ENCODE data around the gene SALL4.
"Not testable (repeated sequence)": the region's sequence is repeated elsewhere in the genome, so short reads cannot be mapped to it uniquely, and the experiment has no call there.

SALL4 gene

DNA sequence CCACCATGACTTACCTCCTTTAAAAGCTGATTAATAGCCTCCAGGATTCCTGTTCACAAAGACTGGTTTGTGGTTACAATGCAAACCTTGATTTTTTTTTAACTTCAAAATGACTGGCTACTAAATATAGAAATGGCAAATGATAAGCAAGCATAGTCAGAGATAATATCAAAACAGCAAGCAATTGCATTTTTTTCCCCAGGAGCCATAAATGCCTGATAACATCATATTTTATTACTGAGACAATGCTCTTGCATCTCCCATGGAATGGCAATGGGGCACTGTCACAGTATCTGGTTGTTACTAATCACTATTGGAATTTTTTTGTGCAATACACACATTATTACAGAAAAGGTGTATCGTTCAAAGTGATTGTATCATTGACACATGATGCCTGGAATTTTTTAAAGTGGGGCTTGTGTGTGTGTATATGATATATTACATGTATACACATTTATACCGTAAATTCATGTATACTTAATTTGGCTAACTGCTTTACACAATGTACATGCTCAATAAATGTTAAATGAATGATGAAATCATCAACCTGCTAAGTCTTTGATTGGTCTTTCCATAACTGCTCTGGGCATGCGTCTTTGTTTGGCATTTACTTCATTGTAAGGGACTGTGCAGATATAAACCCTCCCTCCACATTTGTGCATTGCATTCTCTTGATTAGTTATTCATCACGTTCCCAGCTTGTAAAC is 980 bp upstream of the SALL4 start:
- in situ Hi-C loops (cut with HindIII; ENCODE audit: low sequenced_read_pairs), result no loop called here

DNA sequence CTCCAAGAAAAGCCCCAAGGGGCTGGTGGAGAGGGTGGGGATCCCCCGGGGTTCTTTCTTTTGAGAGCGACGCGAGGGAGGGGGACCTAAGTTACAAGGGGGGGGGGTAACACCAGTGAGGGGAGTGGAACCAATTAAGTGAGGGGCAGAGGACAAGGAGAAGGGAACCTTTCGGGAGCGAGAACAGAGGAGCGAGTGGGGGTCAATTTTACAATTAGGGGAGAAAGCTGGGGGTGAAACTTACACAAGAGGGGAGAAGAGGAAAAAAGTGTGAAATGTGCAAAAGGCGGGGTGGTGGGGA is 548 bp downstream of the SALL4 start:
- in situ Hi-C loops (cut with HindIII; ENCODE audit: low sequenced_read_pairs), result no loop called here

DNA sequence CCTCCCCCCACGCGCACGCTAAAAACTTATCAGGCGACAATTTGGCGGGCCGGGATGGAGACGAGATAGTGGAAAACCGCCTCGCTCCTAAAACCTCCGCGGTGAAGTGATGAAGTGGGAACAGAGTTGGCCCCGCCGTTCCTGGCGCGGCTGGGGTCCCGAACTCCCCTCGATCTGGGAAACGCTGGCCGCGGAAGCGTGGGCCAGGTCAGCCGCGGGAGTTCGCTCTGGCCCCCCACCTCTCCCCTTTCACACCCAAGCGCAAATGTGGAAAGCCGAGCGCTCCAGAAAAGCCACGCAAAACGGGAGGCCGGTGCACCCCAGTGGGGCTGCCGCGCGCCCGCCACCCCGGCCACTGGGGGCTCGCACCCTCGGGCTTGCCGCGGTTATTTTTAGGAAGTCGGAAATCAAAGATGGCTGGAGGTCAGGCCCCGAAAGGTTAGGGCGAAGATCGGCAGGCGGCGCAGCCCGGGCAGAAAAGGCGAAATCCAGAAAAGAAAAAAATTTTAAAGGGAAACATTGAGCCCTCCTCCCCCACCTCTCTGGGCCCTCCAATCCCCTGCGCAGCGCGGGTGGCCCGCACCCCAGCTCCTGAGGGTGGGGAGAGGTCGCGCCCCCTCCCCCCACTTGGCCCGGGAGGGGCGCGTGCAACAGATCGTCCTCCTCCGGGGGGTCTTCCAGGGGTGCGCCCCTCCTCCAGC is 1.0 kb downstream of the SALL4 start:
- in situ Hi-C loops (cut with HindIII; ENCODE audit: low sequenced_read_pairs), result no loop called here

DNA sequence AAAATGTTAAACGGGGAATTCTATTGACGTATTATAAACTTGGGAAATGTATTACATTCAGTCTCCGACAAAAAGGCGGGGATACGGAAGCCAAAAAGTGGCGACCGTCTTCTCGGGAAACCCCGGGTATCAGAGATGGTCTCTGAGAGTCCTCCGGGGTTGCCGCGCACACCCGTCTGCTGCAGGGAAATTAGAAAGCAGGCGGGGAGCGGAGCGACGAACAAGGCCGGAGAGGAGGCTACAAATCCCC is 1.5 kb downstream of the SALL4 start:
- in situ Hi-C loops (cut with HindIII; ENCODE audit: low sequenced_read_pairs), result no loop called here

DNA sequence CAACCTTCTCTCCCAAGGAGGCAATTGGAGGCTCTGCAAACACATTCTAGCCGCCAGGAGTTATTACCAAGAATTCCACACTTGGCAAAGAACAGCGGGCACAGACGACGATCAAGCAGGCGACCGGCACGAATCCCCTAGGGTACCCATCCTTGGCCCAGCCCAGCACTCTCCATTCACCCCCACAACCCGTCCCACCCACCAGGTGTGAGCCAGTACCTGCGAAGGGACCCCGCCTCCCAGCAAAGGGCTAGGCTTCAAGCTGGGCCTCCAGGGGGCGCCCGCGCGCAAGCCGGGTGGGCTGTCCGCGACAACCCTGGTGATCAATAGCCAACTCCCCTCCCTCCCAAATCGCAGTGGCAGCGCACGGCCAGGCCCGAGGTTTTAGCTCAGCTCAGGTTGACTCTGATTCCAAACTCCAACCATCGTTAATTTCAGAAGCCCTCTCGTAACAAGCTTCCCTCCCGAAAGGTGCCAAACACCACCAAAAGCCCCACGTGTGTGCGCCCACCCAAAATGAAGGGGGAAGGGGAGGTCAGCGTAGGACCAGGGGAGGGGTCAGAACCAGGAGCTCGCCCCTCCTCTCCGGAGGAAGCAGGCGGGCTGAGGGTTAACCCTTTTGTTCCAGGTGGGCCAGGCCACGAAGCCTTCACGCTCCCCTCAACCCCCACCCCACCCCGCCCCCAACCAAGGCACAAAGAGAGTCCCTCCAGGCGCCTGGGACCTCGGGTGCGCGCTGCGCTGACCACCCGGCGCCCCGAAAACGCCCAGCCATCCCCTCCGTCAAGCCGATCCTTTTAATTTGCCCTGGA is 2.1 kb downstream of the SALL4 start:
- in situ Hi-C loops (cut with HindIII; ENCODE audit: low sequenced_read_pairs), result no loop called here

DNA sequence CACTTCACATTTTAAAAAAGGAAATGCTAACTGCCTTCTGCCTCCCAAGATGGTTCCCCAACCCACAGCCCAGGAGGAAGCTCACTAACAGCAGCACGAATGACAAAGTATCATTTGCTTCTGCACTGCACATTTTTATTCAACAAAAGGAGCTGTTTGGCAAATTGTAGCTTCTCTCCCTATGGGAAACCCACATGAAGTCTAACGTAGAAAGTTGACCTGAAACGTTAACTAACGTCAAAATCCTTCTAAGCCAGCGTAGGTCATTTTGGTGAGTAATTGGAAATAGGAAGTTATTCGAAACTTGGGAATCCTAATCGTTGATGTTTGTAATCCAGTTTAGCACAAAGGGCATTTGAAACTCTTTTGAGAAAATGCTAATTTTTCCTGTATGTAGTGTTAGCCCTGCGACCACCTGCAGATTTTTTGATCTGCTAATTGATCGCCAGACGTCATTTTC is 2.9 kb downstream of the SALL4 start:
- in situ Hi-C loops (cut with HindIII; ENCODE audit: low sequenced_read_pairs), result loop anchor here (5.0 kb wide), 3 partner anchors 62 to 152 kb away; no protein-coding TSS in a partner anchor

DNA sequence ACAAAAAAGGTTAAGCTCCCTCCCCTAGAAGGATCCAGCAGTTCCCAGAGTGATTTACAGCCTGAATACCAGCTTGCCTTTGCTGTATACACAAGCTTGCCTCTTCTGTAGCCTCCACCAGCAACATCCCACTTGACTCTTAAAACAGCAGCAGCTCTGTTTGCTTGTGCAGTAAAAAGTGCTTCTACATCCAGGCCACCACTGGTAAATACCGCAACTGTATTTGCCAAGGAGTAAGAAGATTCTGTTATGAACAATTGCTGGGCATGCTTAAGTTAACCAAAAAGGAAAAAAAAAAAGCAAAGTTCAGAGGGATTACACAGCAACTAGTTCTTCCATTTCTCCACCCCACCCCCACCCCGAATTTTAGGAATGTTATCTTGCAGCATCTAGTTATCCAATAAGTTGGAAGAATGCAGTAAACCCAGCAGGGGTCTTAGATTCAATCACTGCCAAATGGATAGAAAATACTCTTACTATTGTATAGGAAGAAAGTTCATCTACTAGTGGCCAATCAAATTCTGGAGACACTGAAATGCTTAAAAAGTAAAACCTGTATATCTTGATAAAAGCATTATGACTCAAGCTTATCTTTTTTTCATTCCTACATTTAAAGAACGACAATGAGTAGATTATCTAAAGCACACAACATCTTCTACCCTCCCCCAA is 4.8 kb downstream of the SALL4 start:
- in situ Hi-C loops (cut with HindIII; ENCODE audit: low sequenced_read_pairs), result loop anchor here (5.0 kb wide), 3 partner anchors 60 to 150 kb away; no protein-coding TSS in a partner anchor

DNA sequence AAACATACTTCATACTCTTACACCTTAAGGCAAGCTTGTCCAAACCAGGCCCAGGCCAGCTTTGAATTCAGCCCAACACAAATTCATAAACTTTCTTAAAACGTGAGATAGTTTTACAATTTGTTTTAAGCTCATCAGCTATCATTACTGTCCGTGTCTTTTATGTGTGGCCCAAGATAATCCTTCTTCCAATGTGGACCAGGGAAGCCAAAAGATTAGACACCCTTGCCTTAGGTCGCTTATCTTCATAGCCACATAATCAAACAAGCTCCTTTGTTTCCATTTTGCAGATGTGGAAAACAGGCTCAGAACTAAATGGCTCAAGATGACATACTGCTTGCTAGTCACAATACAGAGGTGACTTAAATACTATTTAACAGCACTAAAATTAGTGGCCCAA is 6.0 kb downstream of the SALL4 start:
- in situ Hi-C loops (cut with HindIII; ENCODE audit: low sequenced_read_pairs), result loop anchor here (5.0 kb wide), 3 partner anchors 59 to 149 kb away; no protein-coding TSS in a partner anchor

DNA sequence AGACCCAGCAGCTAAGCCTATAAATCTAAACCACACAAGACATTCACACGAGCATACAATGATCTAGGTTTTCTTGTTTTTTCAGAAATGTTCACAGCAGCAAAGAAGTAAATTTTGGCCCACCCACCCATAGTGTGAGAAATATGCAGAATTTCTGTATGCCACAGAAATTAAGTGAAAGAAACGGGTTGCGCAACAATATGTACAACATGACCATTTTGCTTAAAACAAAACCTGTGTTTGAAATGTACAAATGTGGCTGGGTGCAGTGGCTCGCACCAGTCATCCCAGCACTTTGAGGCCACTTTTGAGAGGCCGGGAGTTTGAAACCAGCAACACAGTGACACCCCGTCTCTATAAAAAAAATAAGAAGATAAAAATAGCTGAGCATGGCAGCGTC is 9.4 kb downstream of the SALL4 start:
- in situ Hi-C loops (cut with HindIII; ENCODE audit: low sequenced_read_pairs), result no loop called here

DNA sequence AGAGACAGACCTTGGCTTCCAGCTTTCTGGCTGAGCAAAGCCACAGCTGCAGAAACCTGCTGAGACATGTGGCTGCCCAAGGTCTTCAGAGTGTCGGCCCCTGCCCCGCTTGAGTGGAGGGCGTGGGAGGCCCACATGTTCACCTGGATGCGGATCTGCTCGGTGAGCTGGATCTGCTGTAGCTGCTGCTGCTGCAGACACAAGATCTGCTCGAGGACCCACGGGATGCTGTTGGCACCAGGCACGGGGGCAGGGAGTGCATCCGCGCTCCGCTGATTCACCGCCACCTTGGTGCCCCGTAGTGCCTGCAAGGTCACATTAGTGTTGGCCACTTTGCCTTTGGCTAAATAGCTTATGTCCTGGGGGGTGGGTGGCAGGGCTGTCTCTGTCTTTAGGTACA is 10.7 kb downstream of the SALL4 start:
- in situ Hi-C loops (cut with HindIII; ENCODE audit: low sequenced_read_pairs), result no loop called here

DNA sequence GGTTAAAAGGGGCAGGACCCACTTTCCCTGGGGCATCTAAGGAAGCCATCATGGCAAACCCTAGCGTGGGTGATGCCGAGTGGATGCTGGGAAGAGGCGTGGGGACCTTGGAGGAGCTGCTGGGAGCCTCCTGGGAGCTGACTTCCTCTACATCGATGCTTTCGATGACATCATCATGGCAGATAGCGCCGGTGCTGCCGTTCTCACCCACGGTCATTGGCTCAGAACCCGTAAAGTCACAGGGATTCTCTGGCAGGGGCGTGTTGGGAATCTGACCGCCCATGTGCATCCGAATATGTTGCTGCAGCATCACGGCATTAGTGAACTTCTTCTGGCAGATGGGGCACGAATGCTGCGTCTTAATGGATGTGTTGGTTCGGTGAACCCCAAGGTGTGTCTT is 12.1 kb downstream of the SALL4 start:
- in situ Hi-C loops (cut with HindIII; ENCODE audit: low sequenced_read_pairs), result no loop called here

DNA sequence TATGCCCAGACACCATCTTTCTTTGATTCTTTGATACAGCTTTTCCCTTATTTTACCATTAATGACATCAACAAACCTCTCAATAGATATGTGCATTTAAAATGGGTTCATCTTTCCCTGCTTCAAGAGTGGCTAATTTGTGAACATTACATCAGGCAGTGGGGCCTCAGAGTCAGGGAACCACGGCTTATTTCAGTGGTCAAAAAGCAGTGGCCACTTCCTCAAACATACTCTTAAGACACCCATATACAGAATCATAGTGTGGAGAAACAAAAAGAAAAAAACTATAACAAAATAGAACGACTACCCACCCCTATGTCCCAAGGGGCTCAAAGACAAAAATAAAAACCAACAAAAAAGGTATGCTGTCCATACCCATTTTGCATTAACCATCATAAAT is 12.9 kb downstream of the SALL4 start:
- in situ Hi-C loops (cut with HindIII; ENCODE audit: low sequenced_read_pairs), result loop anchor here (5.0 kb wide), 1 partner anchor 72 kb away; no protein-coding TSS in a partner anchor

DNA sequence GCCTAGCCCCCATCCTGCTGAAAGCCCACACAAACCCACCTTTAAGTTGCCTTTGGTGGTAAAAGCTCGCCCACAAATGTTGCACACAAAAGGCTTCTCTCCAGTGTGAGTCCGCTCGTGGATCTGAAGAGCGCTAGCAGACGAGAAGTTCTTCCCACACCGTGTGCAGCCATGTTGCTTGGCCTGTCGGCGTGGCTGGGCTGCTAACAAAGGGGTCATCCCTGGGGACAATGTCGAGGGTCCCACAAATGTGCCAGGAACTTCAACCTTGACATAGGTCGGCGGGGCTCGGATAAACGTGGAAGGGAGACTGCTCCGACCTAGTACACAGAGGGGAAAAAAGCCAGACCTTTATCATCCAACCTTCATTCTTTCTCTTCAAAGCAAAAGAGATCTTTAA is 13.5 kb downstream of the SALL4 start:
- in situ Hi-C loops (cut with HindIII; ENCODE audit: low sequenced_read_pairs), result loop anchor here (5.0 kb wide), 1 partner anchor 72 kb away; no protein-coding TSS in a partner anchor

DNA sequence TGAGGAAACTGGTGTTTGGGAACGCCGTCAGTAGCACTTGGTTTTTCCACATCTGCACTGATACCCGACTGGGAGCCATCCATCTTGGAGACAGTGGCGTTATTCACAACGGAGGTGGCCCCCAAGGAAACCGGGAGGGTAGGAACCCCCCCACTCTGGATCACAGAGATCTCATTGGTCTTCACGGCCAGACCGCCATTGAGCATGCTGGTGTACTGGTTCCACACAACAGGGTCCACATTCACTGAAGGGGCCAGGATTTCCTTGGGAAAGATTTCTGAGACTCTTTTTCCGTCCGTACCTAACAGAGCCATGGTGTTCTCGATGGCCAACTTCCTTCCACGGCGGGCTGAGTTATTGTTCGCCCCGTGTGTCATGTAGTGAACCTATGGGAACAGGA is 18.0 kb downstream of the SALL4 start:
- in situ Hi-C loops (cut with HindIII; ENCODE audit: low sequenced_read_pairs), result no loop called here

DNA sequence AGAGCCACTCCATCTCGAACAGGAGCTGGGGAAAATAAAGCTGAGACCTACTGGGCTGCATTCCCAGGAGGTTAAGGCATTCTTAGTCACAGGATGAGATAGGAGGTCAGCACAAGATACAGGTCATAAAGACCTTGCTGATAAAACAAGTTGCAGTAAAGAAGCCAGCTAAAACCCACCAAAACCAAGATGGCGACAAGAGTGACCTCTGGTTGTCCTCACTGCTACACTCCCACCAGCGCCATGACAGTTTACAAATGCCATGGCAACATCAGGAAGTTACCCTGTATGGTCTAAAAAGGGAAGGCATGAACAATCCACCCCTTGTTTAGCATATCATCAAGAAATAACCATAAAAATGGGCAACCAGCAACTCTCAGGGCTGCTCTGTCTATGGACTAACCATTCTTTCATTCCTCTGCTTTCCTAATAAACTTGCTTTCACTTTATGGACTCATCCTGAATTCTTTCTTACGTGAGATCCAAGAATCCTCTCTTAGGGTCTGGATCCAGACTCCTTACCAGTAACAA is 24.0 kb downstream of the SALL4 start:
- in situ Hi-C loops (cut with HindIII; ENCODE audit: low sequenced_read_pairs), result not testable (repeated sequence)

DNA sequence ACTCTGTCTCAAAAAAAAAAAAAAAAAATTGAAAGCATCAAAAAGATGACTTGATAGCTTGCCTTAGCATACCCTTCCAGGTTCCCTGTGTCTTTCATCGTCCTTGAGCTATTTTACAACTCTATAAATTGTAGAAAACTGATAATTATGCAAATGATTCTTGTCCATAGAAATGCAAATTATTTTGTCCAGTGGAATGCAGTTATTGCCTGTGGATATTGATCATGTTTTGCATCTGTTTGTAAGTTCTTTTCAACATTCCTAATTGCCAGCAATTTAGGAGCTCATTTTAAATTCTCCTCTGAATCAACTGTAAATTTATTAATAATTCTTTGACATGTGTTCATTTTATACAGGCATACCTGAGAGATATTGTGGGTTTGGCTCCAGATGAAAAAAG is 27.1 kb downstream of the SALL4 start:
- in situ Hi-C loops (cut with HindIII; ENCODE audit: low sequenced_read_pairs), result no loop called here

DNA sequence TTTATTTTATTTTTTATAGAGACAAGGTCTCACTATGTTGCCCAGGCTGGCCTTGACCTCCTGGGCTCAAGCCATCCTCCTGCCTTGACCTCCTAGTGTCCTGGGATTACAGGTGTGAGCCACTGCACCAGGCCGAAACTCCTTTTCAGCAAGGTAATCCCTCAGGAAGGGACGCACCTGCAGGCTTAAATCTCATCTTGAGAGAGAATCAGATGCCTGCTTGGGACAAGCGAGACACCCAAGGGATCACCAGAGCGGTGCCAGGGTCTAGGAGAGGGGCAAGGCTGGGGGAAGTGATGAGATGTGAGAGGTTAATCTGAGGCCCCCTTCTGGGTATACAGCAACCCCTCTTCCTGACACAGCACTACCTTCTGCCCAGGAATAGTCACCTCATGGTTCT is 30.1 kb downstream of the SALL4 start:
- in situ Hi-C loops (cut with HindIII; ENCODE audit: low sequenced_read_pairs), result no loop called here

DNA sequence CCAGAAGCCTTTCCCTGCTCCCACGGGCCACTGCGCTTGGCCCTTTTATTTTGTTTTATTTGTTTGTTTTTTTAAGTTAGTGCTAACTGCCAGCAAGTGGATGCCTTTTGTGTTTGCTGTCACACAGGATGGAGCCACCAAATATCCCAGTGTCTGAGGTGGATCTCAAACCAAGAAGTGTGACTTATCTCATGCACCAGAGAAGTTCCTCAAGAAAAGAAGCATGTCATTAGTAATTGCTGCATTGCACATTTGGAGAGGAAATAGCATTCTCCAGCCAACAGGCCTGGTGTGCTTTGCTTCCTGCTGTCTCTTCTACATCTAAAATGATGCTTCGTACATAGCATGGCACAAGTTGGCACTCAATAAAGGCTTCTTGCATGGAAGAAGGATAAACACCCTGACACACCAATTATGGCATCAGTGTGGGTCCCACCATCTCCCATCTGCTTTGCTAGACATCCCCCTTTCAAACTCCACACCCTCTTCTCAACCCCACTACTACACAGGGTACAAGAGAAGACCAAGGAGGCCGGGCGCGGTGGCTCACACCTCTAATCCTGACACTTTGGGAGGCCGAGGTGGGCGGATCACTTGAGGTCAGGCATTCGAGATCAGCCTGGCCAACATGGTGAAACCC is 32.2 kb downstream of the SALL4 start:
- in situ Hi-C loops (cut with HindIII; ENCODE audit: low sequenced_read_pairs), result no loop called here

DNA sequence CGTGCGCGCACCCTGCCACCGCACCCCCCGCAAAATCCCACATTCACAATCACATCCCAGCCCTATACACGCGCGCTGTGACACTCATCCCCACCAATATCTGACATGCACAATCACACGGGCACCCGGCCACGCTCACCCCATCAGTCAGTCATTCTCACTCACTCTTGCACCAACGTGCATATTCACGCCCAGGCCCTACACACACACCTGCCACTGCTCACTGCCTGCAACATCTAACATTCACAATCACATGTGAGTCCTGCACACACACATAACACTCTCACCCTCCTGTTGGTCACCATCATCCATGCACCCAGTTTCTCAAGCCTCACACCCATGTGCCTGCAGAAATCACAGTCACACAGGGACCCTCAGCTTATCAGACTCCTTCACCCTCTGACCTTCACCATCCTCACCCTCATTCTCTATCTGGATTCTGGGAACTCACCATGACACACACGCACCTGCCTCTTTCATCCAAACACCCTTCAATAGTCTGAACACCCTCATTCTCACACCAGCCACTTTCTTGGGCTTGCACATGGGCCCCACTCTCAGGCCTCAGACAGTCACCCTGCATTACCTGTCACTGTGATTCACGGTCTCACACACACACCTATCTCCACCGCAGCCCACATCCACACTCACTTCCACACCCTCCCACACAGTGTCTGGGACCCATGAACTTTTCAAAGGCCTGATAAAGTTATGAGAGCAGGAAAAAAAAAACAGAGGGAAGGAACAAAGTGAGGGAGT is 33.4 kb downstream of the SALL4 start:
- in situ Hi-C loops (cut with HindIII; ENCODE audit: low sequenced_read_pairs), result no loop called here
